ENCODE results near the gene CREB3.
A peak's percentile ranks its signal among the peaks of the same experiment; 100 is the strongest.

The CREB3 gene

GRCh38 chr9:35725362-35725761 is 7.1 kb upstream of the CREB3 start:
- no peak for TF ChIP-seq CTCF (IDR thresholded peaks at IDR 0.05)
- no peak for DNase-seq (ENCODE audit: low spot score)
- Histone ChIP-seq H3K4me3 (no peak overlapping the region), H3K27ac (peak overlapping the region; percentile 27 to 63)

- TF ChIP-seq CTCF (IDR thresholded peaks at IDR 0.05) = no peak
- Histone ChIP-seq H3K4me3 (peak overlapping the region; percentile 84), H3K27ac (peak overlapping the region; percentile 97 to 99)
- peak; percentile 91 for DNase-seq (ENCODE audit: low spot score)
Observed at GRCh38 chr9:35726931-35727330, 5.5 kb upstream of the CREB3 start.

GRCh38 chr9:35727676-35728040 is 4.8 kb upstream of the CREB3 start:
- Histone ChIP-seq H3K4me3 (peak overlapping the region; percentile 84), H3K27ac (peak overlapping the region; percentile 97 to 99)
- TF ChIP-seq CTCF (IDR thresholded peaks at IDR 0.05) = no peak
- DNase-seq (ENCODE audit: low spot score) = no peak

- DNase-seq (ENCODE audit: low spot score) = peak; percentile 93
- Histone ChIP-seq H3K4me3 (peak overlapping the region; percentile 84), H3K27ac (peak overlapping the region; percentile 97 to 99)
- TF ChIP-seq CTCF (IDR thresholded peaks at IDR 0.05) = no peak
Observed at GRCh38 chr9:35728041-35728971, 4.2 kb upstream of the CREB3 start.

GRCh38 chr9:35729101-35729500 is 3.4 kb upstream of the CREB3 start:
- TF ChIP-seq CTCF (IDR thresholded peaks at IDR 0.05) = no peak
- H3K4me3 ChIP-seq = peak overlapping the region; percentile 84
- peak overlapping the region; percentile 97 to 99 for H3K27ac ChIP-seq
- DNase-seq (ENCODE audit: low spot score) = no peak

- TF ChIP-seq CTCF (IDR thresholded peaks at IDR 0.05) = peak; percentile 47
- DNase-seq (ENCODE audit: low spot score) = peak; percentile 84
- Histone ChIP-seq H3K4me3 (peak overlapping the region; percentile 84), H3K27ac (peak overlapping the region; percentile 97 to 99)
Observed at GRCh38 chr9:35729700-35730485, 2.6 kb upstream of the CREB3 start.
